ENCODE data around the gene TNFRSF4.
"Not testable (repeated sequence)": the region's sequence is repeated elsewhere in the genome, so short reads cannot be mapped to it uniquely, and the experiment has no call there.

Gene TNFRSF4

DNA sequence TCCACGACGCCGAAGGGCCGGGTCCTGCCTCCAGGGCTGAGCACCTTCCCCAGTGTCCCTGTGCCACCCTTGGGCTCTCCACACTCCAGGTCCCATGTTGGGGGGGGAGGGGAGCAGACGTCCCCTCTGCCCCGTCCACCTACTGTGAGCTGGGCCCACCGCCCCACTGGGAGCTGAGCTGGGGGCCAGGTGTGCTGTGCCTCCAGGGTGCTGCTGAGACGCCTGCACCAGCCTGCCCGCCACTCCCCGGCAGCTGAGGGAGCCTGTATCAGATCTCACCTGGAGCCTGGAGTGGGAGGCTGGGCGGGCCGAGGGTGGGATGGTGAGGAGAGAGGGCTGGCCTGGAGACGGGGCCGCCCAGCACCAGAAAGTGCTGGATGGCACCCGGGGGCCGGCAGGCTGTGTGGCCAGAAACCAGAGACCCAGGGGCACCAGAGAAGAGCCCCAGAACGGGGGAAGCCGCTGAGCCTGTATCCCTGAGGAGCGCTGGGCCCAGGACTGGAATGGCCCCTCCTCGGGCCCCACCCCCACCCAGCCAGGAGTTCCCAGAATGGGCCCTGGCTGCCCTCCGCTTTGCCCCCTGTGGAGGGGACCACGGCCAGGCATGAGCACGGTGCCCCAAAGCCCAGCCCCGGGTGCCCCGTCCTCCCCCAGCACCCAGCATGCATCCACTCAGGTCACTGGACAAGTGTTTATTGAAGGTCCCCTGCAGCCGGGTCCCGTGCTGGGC, 11.0 kb downstream of the TNFRSF4 start:
- no peak for DNase-seq (ENCODE audit: low spot score)

DNA sequence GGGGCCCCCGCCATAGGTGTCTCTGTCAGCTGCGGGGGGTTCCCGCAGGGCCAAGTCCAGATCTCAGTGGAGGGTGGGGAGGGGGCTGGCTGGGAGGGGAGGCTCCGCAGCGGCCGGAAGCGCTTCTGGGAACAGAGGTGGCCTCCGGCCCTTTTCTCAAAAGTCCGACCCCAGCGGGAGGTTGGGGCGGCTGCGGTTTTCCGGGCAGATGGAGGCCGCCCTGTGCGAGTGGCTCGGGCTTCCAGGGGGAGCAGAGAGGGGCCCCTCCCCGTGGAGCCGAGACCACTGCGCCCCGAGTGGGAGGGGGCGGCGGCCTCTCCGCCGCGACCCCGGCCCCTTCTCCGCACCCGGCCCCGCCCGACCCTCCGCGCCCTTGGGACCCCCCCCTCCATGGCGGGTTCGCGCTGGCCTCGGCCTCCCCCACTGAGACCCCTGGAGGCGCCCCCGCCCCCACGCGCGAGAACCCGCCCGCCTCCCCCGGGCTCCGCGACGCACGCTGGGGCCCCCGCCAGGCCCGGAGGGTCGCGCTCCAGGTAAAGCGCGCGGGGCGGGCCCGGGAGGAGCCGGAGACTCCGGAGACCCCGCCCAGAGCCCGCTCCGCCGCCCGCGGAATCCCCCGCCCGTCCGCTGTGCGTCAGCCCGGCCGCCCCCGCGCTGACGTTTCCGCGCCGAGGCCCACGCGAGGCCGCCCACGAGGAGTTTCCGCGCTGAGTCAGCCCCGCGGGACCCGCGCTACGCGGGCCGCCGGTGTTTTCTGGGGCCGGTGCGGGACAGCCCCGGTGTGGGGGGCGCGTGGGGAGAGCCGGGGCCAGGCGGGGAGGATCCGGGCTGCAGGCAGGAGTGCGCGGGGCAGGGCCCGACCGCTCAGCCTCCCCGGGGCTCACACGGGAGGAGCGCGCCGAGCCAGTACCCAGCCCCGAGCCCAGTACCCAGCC, 12.8 kb downstream of the TNFRSF4 start:
- no peak for DNase-seq (ENCODE audit: low spot score)

DNA sequence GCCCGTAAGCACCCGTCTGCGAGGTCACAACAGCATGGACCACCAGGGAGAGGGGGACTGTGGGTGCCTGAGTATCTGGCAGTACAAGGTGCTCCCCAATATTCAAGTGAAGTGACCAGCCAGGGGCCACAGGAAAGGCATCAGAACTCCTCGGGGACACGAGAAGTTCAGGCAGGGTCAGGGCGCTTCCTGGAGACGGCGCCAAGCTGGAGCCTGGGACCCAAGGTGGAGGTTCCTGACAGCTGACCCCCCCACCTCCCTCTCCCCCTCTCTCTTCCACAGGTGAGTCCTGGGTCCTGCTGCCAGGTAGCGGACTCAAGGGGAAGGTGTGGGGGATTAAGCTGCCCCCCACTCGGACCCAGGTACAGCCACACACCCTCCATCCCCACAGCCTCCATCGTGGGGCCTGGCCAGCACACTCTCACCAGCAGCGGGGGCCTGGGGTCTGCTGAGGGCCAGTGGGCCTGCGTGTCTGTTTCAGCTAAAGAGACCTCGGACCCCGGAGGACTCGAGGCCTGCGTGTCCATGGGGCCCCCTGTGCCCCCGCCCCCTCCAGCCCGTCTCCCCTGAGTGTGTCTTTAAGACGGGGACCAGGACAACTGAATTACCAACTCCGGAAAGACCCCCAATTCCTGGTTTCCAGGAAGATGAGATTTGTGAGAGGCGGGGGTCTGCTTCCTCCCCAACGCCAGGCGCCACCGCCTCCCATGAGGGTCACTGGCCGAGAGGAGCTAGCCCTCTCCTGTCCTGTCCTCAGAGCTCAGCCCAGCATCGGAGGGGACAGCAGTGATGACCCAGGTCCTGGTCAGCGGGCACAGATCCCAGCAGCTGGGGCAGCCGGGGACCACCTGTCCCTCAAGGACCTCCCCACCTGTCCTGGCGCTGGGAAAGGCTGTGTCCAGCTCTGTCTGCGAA, 13.7 kb downstream of the TNFRSF4 start:
- DNase-seq (ENCODE audit: low spot score) = no peak

DNA sequence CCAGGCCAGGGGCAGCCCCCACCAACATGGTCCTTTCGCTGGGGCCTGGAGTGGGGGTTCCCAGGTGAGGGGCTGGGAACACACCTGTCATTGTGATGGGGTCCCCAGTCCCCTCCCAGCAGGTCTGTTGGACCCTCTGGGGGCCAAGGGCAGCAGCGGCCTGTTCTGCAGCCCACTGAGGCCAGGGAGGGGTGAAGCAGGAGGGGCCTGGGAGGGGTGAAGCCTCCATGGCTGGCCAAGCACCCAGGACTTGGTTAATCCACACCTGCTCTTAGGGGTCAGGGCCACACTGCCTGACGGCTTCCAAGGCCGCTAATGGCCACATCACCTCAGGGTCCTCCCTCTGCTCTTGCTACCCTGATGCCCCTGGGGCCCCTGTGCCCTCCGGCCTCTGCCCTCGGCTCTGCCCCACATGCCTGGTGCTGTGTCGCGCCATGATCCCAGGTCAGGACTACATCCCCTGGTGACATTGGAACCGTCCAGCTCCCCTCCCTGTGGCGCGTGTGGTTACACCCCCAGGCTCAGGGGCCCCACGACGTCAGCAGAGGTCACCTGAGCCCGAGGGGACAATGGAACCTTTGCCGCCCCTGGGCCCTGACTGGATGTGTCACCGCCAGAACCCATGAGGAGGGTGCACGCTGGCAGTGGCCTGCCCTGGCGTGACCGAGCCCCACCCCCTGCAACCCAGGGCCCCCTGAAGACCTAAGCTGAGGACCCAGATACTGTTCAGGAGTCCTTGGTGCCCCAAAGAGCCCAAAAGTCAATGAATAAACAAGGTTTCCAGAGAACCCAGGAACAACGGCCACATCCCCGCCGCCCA, 14.6 kb downstream of the TNFRSF4 start:
- DNase-seq (ENCODE audit: low spot score) = no peak

DNA sequence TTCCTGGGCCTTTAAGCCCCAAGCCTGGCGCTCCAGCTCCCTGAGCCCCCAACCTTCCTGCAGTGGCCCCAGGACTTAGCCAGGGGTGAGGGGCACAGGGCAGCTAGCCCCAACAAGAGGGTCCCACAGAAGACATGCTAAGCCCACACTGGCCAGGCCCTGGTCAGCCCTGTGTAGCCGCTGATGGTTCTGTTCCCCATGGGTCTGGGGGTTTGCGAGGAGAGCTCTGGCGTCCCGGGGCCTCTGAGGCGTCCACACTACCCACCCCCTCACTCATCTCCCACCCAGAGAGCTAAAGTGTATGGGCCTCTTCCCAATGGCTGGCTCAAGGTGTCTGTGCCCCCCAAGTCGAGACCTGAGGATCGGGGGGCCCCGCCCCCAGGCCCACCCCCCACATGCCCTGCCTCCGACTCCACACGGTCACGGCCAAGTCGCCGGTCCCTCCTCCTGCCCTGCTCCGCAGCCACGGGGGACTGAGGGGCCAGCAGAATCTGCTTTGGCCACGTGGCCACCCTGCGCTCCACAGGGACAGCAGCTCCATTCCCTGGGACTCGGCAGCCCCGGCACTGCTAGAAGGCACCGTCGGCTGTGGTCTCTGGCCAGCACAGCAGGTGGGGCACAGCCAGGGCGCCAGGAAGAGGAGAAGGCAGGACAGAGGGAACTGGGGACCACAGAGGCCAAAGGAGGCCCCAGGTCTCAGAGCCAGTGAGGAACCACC, 15.4 kb downstream of the TNFRSF4 start:
- DNase-seq (ENCODE audit: low spot score) = no peak

DNA sequence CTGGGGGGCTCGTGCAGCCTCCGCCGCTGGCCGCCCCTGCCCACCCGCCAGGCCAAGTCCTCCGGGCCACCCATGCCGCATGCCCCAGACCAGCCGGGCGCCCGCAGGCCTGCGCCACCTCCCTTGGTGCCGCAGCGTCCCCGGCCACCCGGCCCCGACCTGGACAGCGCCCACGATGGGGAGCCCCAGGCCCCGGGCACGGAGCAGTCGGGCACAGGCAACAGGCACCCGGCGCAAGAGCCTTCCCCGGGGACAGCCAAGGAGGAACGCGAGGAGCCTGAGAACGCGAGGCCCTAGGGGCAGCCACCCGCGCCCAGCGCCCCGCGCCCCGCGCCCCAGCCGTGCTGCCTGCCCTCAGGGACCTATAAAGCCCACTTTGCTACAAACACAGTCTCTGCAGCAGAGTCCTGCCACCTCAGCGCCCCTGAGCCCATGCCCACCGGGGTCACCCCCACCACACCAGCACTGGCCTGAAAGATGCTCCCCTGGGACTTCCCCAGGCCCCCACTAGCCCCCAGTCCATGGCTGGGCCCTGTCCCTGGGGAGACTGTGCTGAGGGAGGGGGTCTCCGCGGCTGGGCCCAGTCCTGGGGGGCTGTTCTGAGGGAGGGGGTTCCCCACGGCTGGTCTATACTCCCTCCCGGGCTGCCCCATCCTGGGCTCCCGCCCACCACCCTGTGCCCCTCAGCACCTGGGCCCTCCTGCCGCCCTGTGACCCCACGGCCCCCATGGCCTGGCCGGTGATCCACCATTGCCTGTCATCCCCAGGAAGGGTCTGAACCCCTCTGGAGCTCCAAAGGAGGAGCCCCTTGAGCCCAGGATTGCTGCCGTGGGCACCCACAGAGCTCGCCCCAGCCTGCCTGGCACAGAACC, 16.2 kb downstream of the TNFRSF4 start:
- no peak for DNase-seq (ENCODE audit: low spot score)

DNA sequence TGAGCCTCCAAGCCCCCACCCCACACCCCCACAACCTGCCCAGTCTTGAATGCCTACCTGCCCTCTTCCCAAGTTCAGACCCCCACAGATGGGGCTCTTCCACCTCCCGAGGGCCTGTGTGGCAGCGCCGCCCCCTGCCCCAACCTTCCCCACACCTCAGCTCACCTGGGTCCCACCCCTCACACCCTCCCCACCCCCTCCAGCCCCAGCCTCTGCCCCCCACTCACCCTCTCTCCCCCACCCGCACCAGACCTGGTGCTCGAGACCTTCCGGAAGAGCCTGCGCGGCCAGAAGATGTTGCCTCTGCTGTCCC, 16.8 kb downstream of the TNFRSF4 start:
- no peak for DNase-seq (ENCODE audit: low spot score)

DNA sequence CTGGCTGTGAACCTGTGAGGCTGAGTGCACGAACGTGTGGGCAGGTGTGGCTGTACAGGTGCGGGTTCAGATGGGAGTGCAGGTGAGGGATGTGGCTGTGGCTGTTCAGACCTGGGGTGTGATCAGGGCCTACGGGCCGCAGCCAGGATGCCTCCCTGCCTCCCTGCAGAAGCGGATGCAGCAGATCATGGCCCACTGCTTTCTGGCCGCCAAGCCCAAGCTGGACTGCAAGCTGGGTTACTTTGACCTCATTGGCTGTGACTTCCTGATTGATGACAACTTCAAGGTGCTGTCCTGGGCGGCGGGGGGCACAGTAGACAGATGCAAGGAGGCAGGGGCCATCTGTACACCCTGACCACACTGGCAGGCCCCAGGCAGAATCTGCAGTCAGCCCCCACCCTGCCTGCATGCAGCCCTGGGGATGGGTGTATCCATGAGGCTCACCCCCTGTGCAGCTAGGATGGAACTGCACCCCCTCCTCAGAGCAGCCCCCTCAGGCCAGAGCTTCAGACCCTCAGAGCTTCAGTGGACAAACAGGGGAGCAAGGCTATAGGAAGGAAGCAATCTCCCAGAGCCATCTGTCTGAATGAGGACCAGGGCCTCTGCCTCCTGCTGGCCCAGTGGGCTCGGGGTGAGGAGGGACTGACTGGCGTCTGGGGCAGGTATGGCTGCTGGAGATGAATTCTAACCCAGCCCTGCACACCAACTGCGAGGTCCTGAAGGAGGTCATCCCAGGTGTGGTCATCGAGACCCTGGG, 17.3 kb downstream of the TNFRSF4 start:
- no peak for DNase-seq (ENCODE audit: low spot score)

DNA sequence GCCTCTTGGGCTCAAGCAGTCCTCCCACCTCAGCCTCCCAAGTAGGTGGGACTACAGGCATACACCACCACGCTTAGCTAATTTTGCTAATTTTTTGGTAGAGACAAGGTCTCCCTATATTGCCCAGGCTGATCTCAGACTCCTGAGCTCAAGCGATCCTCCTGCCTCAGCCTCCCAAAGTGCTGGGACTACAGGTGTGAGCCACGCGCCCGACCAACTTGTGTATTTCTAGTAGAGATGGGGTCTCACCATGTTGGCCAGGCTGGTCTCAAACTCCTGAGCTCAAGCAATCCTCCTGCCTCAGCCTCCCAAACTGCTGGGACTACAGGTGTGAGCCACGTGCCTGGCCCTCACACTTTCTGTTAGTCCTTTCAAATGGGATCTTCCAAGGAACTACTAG, 18.2 kb downstream of the TNFRSF4 start:
- not testable (repeated sequence) for DNase-seq (ENCODE audit: low spot score)

DNA sequence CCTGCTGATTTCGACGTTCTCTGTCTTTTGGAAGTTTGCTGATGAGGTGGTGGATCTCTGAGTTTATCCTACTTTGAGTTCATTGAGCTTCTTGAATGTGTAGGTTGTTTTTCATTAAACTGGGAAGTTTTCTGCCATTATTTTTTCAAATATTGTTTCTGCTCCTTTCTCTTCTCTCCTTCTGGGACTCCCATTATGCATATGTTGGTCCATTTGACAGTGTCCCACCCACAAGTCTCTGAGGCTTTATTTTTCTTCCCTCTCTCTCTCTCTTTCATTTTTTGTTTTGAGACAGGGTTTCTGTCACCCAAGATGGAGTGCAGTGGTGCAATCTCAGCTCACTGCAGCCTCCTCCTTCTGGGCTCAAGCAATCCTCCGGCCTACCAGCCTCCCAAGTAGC, 19.2 kb downstream of the TNFRSF4 start:
- no peak for DNase-seq (ENCODE audit: low spot score)

DNA sequence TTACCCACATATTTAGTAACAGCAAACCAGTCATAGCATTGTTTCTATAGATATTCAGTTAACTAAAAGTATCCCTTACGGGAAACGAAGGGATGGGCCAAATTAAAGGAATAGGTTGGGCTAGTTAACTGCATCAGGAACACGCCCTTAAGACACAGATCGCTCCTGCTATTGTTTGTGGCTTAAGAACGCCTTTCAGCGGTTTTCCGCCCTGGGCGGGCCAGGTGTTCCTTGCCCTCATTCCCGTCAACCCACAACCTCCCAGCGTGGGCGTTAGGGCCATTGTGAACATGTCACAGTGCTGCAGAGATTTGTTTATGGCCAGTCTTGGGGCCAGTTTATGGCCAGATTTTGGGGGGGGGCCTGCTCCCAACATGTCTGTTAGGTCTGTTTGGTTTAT, 22.2 kb downstream of the TNFRSF4 start:
- no peak for DNase-seq (ENCODE audit: low spot score)

DNA sequence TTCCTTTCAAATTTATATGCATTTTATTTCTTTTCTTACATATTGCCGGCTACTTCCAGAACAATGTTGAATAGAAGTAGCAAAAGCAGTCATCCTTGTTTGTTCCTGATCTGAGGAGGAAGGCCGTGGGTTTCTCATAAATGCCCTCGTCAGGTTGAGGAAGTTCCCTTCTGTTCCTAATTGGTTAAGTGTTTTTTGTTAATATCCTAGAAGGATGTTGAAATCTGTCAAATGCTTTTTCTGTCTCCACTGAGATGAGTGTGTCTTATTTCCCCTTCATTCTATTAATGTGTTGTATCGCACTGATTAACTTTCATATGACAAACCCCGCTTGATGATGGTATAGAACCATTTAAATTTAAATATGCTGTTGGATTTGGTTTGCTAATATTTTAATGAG, 24.8 kb downstream of the TNFRSF4 start:
- DNase-seq (ENCODE audit: low spot score) = no peak

DNA sequence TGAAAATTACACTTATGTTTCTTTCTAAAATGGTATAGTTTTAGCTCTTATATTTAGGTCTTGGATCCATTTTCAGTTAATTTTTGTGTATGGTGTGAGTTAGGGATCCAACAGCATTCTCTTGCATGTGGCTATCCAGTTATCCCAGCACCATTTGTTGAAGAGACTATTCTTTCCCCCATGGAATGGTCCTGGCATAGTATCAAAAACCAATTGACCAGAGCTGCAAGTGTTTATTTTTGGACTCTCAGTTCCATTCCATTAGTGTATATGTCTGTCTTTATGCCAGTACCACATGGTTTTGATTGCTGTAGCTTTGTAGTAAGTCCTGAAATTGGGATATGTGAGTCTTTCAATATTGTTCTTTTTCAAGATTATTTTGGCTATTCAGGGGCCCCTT, 26.0 kb downstream of the TNFRSF4 start:
- DNase-seq (ENCODE audit: low spot score) = no peak

DNA sequence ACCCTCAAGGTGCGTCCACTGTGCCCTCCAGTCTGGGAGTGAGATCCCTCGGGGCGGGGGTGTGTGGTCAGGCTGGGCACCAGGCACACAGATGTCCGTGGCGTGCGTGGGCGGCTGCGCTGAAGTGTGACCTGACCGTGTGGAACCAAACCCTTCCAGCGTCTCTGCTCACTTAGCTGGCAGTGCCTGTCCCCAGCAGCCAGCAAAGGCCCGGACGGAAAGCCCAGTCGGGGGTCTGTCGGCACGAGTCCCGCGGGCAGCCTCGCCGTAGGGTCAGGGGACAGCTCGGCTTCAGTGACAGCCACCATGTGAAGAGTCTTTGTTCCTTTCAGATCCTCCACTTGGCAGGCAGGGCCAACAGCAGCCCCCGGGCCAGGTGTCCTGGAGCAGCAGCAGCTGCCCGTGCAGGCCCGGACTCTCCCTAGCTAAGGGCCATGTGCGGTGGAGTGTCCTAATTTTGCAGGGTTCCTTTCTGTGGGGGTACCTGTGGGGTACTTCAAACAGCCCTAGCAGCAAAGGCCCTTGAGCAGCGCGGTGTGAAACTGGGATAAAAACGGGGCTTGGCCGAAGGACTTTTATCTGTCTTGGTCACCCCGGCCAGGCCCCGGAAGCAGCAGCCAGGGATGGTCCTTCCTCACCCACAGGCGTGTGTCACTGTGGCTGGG, 28.7 kb downstream of the TNFRSF4 start:
- DNase-seq (ENCODE audit: low spot score) = no peak

DNA sequence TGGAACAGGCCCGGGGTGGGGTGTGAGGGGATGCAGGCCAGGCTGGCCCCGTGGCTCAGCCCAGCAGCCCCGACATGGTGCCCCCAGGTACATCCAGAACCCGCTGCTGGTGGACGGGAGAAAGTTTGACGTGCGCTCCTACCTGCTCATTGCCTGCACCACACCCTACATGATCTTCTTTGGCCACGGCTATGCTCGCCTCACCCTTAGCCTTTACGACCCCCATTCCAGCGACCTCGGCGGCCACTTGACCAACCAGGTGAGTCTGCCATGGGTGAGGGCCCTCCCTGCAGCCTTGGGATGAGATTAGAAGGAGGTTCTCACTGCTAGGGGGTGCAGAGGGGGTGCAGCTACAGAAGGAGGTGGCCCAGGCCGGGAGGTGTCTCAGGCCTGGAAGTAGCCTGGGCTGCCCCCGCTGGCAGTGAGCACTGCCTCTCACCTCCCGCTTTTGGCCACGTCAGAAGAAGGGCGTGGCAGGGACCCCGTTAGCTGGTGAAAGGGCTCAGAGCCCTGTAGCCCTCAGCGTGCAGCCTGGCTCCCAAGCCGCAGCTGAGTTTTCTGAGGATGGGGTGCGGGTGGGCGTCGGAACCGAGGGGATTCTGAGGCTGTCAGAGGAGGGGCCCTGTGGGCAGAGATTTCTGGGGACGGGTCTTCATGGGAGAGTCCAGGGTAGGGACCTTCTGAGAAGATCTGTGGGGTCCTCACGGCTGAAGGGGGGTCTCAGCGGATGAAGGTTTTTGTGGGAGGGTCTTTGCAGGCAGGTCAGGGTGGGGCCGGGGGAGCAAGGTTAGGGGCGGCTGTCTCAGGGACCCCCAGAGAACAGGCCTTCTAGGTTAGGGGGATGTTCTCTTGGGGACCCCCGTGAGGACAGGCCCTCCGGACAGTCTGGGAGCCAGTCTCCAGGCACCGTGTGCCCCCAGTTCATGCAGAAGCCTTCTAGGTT, 29.8 kb downstream of the TNFRSF4 start:
- DNase-seq (ENCODE audit: low spot score) = peak; percentile 33

DNA sequence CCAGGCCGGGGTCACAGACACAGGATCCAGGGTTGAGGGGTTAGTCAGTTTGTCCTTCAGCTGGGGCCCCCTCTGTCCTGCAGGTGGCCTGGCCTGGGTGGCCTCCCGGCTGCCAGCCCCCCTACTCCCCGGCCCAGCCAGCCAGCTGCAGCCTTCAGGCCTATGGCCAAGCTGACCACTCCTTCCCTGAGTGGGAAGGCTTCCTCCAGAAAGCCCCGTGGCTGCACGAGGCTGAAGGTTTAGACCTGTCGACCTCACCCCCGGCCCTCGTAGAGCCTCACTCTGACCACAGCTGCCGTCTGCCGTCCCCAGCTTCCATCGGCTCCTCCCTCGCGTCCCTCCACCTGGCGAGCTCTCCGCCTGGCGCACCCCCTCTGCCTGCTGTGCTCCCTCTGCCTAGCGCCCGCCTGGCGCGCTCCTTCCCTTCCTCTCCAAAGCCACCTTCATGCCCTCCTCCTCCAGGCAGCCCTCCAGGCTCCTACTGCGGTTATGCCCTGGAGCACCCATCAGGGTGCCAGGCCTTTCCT, 30.7 kb downstream of the TNFRSF4 start:
- no peak for DNase-seq (ENCODE audit: low spot score)
